HG03378 (cell line): ENCODE data around the gene ZSWIM8.
"Not testable (repeated sequence)": the region's sequence is repeated elsewhere in the genome, so short reads cannot be mapped to it uniquely, and the experiment has no call there.

Source experiments
- ATAC-seq: cut with Tn5 transposase; IDR thresholded peaks from one replicate; pipeline ENCODE4 v1.9.1; 2021; ENCODE audit warnings: mild to moderate bottlenecking, moderate library complexity; ENCODE audit not compliant: unreplicated experiment

Gene ZSWIM8

GRCh38 chr10:73785211-73785720 lies at the start of gene ZSWIM8:
Gene ZSWIM8, plus strand, starts transcription at chr10:73785606. Its CDS starts 273 bp downstream, at chr10:73785879.
- ATAC-seq: peak; percentile 74

- not testable (repeated sequence) for ATAC-seq
Observed at GRCh38 chr10:73740501-73741254, 44.7 kb upstream of the ZSWIM8 start.

- no peak for ATAC-seq
Observed at GRCh38 chr10:73742454-73742734, 43.0 kb upstream of the ZSWIM8 start.

GRCh38 chr10:73743327-73743904 lies 42.0 kb upstream of the ZSWIM8 start:
- ATAC-seq: no peak

GRCh38 chr10:73743905-73744663 lies 41.3 kb upstream of the ZSWIM8 start, which contains the start of gene SEC24C:
Gene SEC24C, plus strand, starts transcription at chr10:73744372. Its CDS starts 2,461 bp downstream, at chr10:73746833.
- ATAC-seq: peak; percentile 80

GRCh38 chr10:73744664-73744975 lies 40.8 kb upstream of the ZSWIM8 start:
- ATAC-seq: peak; percentile 24

- no peak for ATAC-seq
Observed at GRCh38 chr10:73746721-73747120, 38.7 kb upstream of the ZSWIM8 start.

GRCh38 chr10:73750819-73751218 lies 34.6 kb upstream of the ZSWIM8 start:
- ATAC-seq: no peak

GRCh38 chr10:73756183-73756582 lies 29.2 kb upstream of the ZSWIM8 start:
- no peak for ATAC-seq

GRCh38 chr10:73758704-73759511 lies 26.5 kb upstream of the ZSWIM8 start:
- no peak for ATAC-seq

- ATAC-seq: no peak
Observed at GRCh38 chr10:73759512-73760115, 25.8 kb upstream of the ZSWIM8 start.

- ATAC-seq: no peak
Observed at GRCh38 chr10:73761781-73762180, 23.6 kb upstream of the ZSWIM8 start.

GRCh38 chr10:73762915-73763314 lies 22.5 kb upstream of the ZSWIM8 start:
- no peak for ATAC-seq

GRCh38 chr10:73763343-73763742 lies 22.1 kb upstream of the ZSWIM8 start:
- no peak for ATAC-seq

GRCh38 chr10:73765066-73765465 lies 20.3 kb upstream of the ZSWIM8 start:
- no peak for ATAC-seq

- ATAC-seq: no peak
Observed at GRCh38 chr10:73768881-73769280, 16.5 kb upstream of the ZSWIM8 start.

- no peak for ATAC-seq
Observed at GRCh38 chr10:73769396-73769795, 16.0 kb upstream of the ZSWIM8 start.

GRCh38 chr10:73771722-73772280 lies 13.6 kb upstream of the ZSWIM8 start:
- ATAC-seq: peak; percentile 40

- peak; percentile 44 for ATAC-seq
Observed at GRCh38 chr10:73772281-73773151, 12.9 kb upstream of the ZSWIM8 start.
